ENCODE measurements around the gene BACE2.

GRCh38 chr21:41283211-41283818 is 115.4 kb downstream of the BACE2 start:
- TF ChIP-seq CTCF (IDR thresholded peaks at IDR 0.05; ENCODE audit: extremely low read depth in 1 of 2, insufficient read depth in 1 of 2, low read depth in 1 of 2, low read length in 2 of 2) (peak; percentile 63 to 65), POLR2A (IDR thresholded peaks at IDR 0.05; ENCODE audit: low read depth, low read length) (no peak), POLR2AphosphoS5 (IDR thresholded peaks at IDR 0.05; ENCODE audit: insufficient read depth, low read depth, low read length) (no peak), FOS (IDR thresholded peaks at IDR 0.05; ENCODE audit: borderline replicate concordance, insufficient read depth, low read length) (no peak)
